Activated CD8-positive, alpha-beta memory T cell treated with anti-CD3 and anti-CD28 coated beads for 48 hours (primary cell): Measurements from ENCODE around the gene CBX6.

ENCODE experiments used
- DNase-seq, 3 experiments: peaks; one replicate each; pipeline ENCODE4 v3.0.0-alpha.2; 2020; ENCODE audit warnings: low read depth in 2 of 3, low spot score in 2 of 3

The CBX6 gene

GRCh38 chr22:38841211-38841610 is 30.8 kb downstream of the CBX6 start:
- DNase-seq, result no peak

GRCh38 chr22:38840129-38840528 is 31.9 kb downstream of the CBX6 start:
- no peak for DNase-seq

GRCh38 chr22:38839686-38840085 is 32.3 kb downstream of the CBX6 start:
- no peak for DNase-seq

GRCh38 chr22:38837414-38837928 is 34.5 kb downstream of the CBX6 start:
- DNase-seq, result no peak

- DNase-seq, result no peak
Observed at GRCh38 chr22:38835888-38836301, 36.1 kb downstream of the CBX6 start.

GRCh38 chr22:38834991-38835390 is 37.0 kb downstream of the CBX6 start:
- no peak for DNase-seq

- DNase-seq, result no peak
Observed at GRCh38 chr22:38834215-38834953, 37.6 kb downstream of the CBX6 start.

- DNase-seq, result no peak
Observed at GRCh38 chr22:38833061-38833460, 39.0 kb downstream of the CBX6 start.

- no peak for DNase-seq
Observed at GRCh38 chr22:38832005-38832978, 39.7 kb downstream of the CBX6 start.

GRCh38 chr22:38831166-38831945 is 40.7 kb downstream of the CBX6 start:
- no peak for DNase-seq

- DNase-seq, result no peak
Observed at GRCh38 chr22:38830845-38831108, 41.2 kb downstream of the CBX6 start.

- DNase-seq, result no peak
Observed at GRCh38 chr22:38830026-38830844, 41.8 kb downstream of the CBX6 start.

- DNase-seq, result no peak
Observed at GRCh38 chr22:38829485-38829884, 42.5 kb downstream of the CBX6 start.

- no peak for DNase-seq
Observed at GRCh38 chr22:38828616-38829205, 43.3 kb downstream of the CBX6 start.

GRCh38 chr22:38828191-38828590 is 43.8 kb downstream of the CBX6 start:
- DNase-seq, result no peak

GRCh38 chr22:38827510-38827909 is 44.5 kb downstream of the CBX6 start:
- DNase-seq, result no peak

- no peak for DNase-seq
Observed at GRCh38 chr22:38826801-38827200, 45.2 kb downstream of the CBX6 start.

- no peak for DNase-seq
Observed at GRCh38 chr22:38826386-38826785, 45.6 kb downstream of the CBX6 start.

GRCh38 chr22:38824585-38824984 is 47.4 kb downstream of the CBX6 start:
- no peak for DNase-seq

- no peak for DNase-seq
Observed at GRCh38 chr22:38823637-38824036, 48.4 kb downstream of the CBX6 start.
